CD14-positive monocyte (primary cell): ENCODE data around the gene CHN2. TPM values are rescaled to one million over a fixed set of nuclear protein-coding genes. Genes with fewer than 3 reads are reported as not detected.

Experiments used
- DNase-seq, 3 donors: peaks; one replicate each; pipeline ENCODE4 v3.0.0-alpha.2; 2011 to 2022
- H2AFZ ChIP-seq: 2 replicates; pipeline ENCODE4 v1.6.0; 2012; ENCODE audit warnings: mild to moderate bottlenecking, low read depth, low read length, inconsistent platforms; ENCODE audit not compliant: insufficient read depth, poor library complexity, severe bottlenecking
- H3K27ac ChIP-seq, 2 donors: 1 replicate in 1 of 2; 2 replicates in 1 of 2; pipeline ENCODE4 v1.5.1; 2012 to 2013; ENCODE audit warnings: low read length in 2 of 2, control low read depth in 1 of 2, inconsistent platforms in 1 of 2, low read depth in 1 of 2, mild to moderate bottlenecking in 1 of 2
- H3K27me3 ChIP-seq, 2 donors: one replicate each; pipeline versions ENCODE4 v1.6.0 to v1.6.1; 2011 to 2013; ENCODE audit warnings: low read length in 2 of 2; ENCODE audit not compliant: control insufficient read depth in 2 of 2, insufficient read depth in 2 of 2
- H3K36me3 ChIP-seq, 2 donors: replicated peaks in 1 of 2; 1 replicate in 1 of 2; 2 replicates in 1 of 2; pipeline versions ENCODE4 v1.5.1 to v1.6.1; 2012 to 2013; ENCODE audit warnings: low read length in 2 of 2, control low read depth in 1 of 2, inconsistent platforms in 1 of 2, mild to moderate bottlenecking in 1 of 2; ENCODE audit not compliant: insufficient read depth in 2 of 2, control insufficient read depth in 1 of 2
- H3K4me1 ChIP-seq, 2 donors: 1 replicate in 1 of 2; 2 replicates in 1 of 2; pipeline versions ENCODE4 v1.5.1 to v1.6.1; 2012 to 2013; ENCODE audit warnings: low read length in 2 of 2, control low read depth in 1 of 2, inconsistent platforms in 1 of 2, mild to moderate bottlenecking in 1 of 2, moderate library complexity in 1 of 2; ENCODE audit not compliant: insufficient read depth in 2 of 2, control insufficient read depth in 1 of 2
- H3K4me2 ChIP-seq: replicated peaks from 2 replicates; pipeline ENCODE3; 2012; ENCODE audit warnings: low read length, moderate library complexity, mild to moderate bottlenecking; ENCODE audit not compliant: poor library complexity, severe bottlenecking; ENCODE audit errors: extremely low read depth
- H3K4me3 ChIP-seq, 3 experiments: fragments of 200-600 bp in 1 of 3; sonication (generic) in 1 of 3; replicated peaks in 1 of 3; 1 replicate in 2 of 3; 2 replicates in 1 of 3; pipeline ENCODE4 v1.5.1; 2011 to 2013; ENCODE audit warnings: low read length in 3 of 3, mild to moderate bottlenecking in 3 of 3, control low read depth in 2 of 3, low read depth in 2 of 3, inconsistent platforms in 1 of 3, moderate library complexity in 1 of 3
- H3K79me2 ChIP-seq: 2 replicates; pipeline ENCODE4 v1.6.0; 2012; ENCODE audit warnings: mild to moderate bottlenecking, control low read depth, inconsistent platforms, low read length, moderate library complexity; ENCODE audit not compliant: insufficient read depth
- H3K9ac ChIP-seq: 2 replicates; pipeline ENCODE4 v1.6.0; 2017; ENCODE audit warnings: low read length, mild to moderate bottlenecking; ENCODE audit not compliant: insufficient read depth, poor library complexity, severe bottlenecking
- H3K9me3 ChIP-seq, 2 donors: replicated peaks in 1 of 2; 1 replicate in 1 of 2; 2 replicates in 1 of 2; pipeline versions ENCODE4 v1.5.1 to v1.6.1; 2012 to 2013; ENCODE audit warnings: low read length in 2 of 2, control low read depth in 1 of 2; ENCODE audit not compliant: control insufficient read depth in 1 of 2, insufficient read depth in 1 of 2
- H4K20me1 ChIP-seq: 2 replicates; pipeline ENCODE4 v1.6.0; 2012; ENCODE audit warnings: mild to moderate bottlenecking, low read length, control low read depth, moderate library complexity; ENCODE audit not compliant: insufficient read depth
- H3K27ac Mint-ChIP-seq, 7 donors: one replicate each; pipeline ENCODE4 v1.8.0; 2020; ENCODE audit warnings: mild to moderate bottlenecking in 7 of 7, mixed read lengths in 7 of 7, moderate library complexity in 6 of 7, inconsistent platforms in 2 of 7
- H3K27me3 Mint-ChIP-seq, 3 donors: one replicate each; pipeline ENCODE4 v1.8.0; 2021 to 2022; ENCODE audit warnings: low read depth in 3 of 3, mild to moderate bottlenecking in 3 of 3, mixed read lengths in 3 of 3, moderate library complexity in 3 of 3, inconsistent platforms in 1 of 3
- H3K36me3 Mint-ChIP-seq, 2 donors: one replicate each; pipeline ENCODE4 v1.8.0; 2020; ENCODE audit warnings: mixed read lengths in 2 of 2, inconsistent platforms in 1 of 2, mild to moderate bottlenecking in 1 of 2
- H3K4me1 Mint-ChIP-seq: one replicate; pipeline ENCODE4 v1.8.0; 2020; ENCODE audit warnings: mild to moderate bottlenecking, mixed read lengths
- H3K4me3 Mint-ChIP-seq, 2 donors: one replicate each; pipeline ENCODE4 v1.8.0; 2020; ENCODE audit warnings: mild to moderate bottlenecking in 2 of 2, mixed read lengths in 2 of 2, moderate library complexity in 1 of 2
- H3K9me3 Mint-ChIP-seq, 7 donors: one replicate each; pipeline ENCODE4 v1.8.0; 2020 to 2022; ENCODE audit warnings: mixed read lengths in 7 of 7, mild to moderate bottlenecking in 6 of 7, moderate library complexity in 6 of 7, inconsistent platforms in 2 of 7
- CTCF ChIP-seq: fragments of 200-600 bp; IDR thresholded peaks from one replicate; pipeline ENCODE4 v1.8.0; 2022; ENCODE audit warnings: antibody characterized with exemption, mild to moderate bottlenecking
- WGBS: methylation state at CpG from one replicate; pipeline ENCODE4 v1.1.5; 2013; ENCODE audit warnings: missing lambda C conversion rate; ENCODE audit not compliant: insufficient coverage; 5-methylcytosine and 5-hydroxymethylcytosine counted together
- intact Hi-C, 2 donors: fragments of 100-400 bp; cut with micrococcal nuclease; formaldehyde crosslinking; loops; one replicate each; pipeline versions ENCODE4 v1.15.0 to v1.15.1; 2023
- polyA plus RNA-seq, 3 donors: library from polyadenylated mRNA; depleted of rRNA in 1 of 3; unstranded in 2 of 3; stranded (reverse) in 1 of 3; fragments of 300-500 nt in 2 of 3; fragments of >200 nt in 1 of 3; fragmentation: Illumina TruSeq in 2 of 3; gene quantifications; 1 replicate in 2 of 3; 2 replicates in 1 of 3; pipeline ENCODE4 v1.2.3, GENCODE V29; 2012 to 2021

Gene CHN2
- polyA plus RNA-seq, 3 donors = 26.6 to 66.5 (median 44.8) TPM

- Histone ChIP-seq H3K27ac (no peak overlapping the region), H3K36me3 (peaks cover 11 to 17% of the 10 kb centered on the region in 2 donors), H2AFZ (no peak overlapping the region), H3K79me2 (no peaks in the 10 kb centered on the region), H3K4me1 (no peaks in the 10 kb centered on the region), H4K20me1 (peaks cover 25% of the 10 kb centered on the region), H3K4me2 (no peak overlapping the region), H3K9ac (no peak overlapping the region), H3K27me3 (no peaks in the 10 kb centered on the region), H3K9me3 (no peaks in the 10 kb centered on the region), H3K4me3 (no peak overlapping the region)
- Mint-ChIP-seq H3K9me3 (peaks cover 0 to 3% (median 0%) of the 10 kb centered on the region in 7 donors), H3K27me3 (no peaks in the 10 kb centered on the region), H3K4me1 (peaks cover 2% of the 10 kb centered on the region), H3K4me3 (no peak overlapping the region), H3K27ac (no peak overlapping the region), H3K36me3 (peaks cover 11 to 18% of the 10 kb centered on the region in 2 donors)
- 86% methylated on average over 4 of the region's 13 CpGs for whole genome bisulfite sequencing
- TF ChIP-seq CTCF = no peak
- intact Hi-C loops = no loop called here
- DNase-seq = no peak
Measured at GRCh38 chr7:29360633-29361625, 166.4 kb downstream of the CHN2 start.

- Mint-ChIP-seq H3K9me3 (peaks cover 0 to 3% (median 0%) of the 10 kb centered on the region in 7 donors), H3K4me1 (peaks cover 2% of the 10 kb centered on the region), H3K27me3 (no peaks in the 10 kb centered on the region), H3K27ac (no peak overlapping the region), H3K36me3 (peaks cover 5 to 9% of the 10 kb centered on the region in 2 donors), H3K4me3 (no peak overlapping the region)
- Histone ChIP-seq H4K20me1 (peaks cover 28% of the 10 kb centered on the region), H2AFZ (no peak overlapping the region), H3K4me3 (no peak overlapping the region), H3K4me2 (no peak overlapping the region), H3K4me1 (no peaks in the 10 kb centered on the region), H3K27ac (no peak overlapping the region), H3K9me3 (no peaks in the 10 kb centered on the region), H3K27me3 (no peaks in the 10 kb centered on the region), H3K79me2 (no peaks in the 10 kb centered on the region), H3K36me3 (peaks cover 2 to 8% of the 10 kb centered on the region in 2 donors), H3K9ac (no peak overlapping the region)
- WGBS = 75% methylated on average over 2 of the region's 2 CpGs
- intact Hi-C loops = no loop called here
- peak in 1 of 3 donors; percentile 8 for DNase-seq
- TF ChIP-seq CTCF = no peak
Measured at GRCh38 chr7:29362380-29362779, 167.8 kb downstream of the CHN2 start.
